Measurements from ENCODE around the gene MSI2.

GRCh38 chr17:57475796-57476195 lies 219.5 kb downstream of the MSI2 start:
- TF ChIP-seq, protein P1, sequence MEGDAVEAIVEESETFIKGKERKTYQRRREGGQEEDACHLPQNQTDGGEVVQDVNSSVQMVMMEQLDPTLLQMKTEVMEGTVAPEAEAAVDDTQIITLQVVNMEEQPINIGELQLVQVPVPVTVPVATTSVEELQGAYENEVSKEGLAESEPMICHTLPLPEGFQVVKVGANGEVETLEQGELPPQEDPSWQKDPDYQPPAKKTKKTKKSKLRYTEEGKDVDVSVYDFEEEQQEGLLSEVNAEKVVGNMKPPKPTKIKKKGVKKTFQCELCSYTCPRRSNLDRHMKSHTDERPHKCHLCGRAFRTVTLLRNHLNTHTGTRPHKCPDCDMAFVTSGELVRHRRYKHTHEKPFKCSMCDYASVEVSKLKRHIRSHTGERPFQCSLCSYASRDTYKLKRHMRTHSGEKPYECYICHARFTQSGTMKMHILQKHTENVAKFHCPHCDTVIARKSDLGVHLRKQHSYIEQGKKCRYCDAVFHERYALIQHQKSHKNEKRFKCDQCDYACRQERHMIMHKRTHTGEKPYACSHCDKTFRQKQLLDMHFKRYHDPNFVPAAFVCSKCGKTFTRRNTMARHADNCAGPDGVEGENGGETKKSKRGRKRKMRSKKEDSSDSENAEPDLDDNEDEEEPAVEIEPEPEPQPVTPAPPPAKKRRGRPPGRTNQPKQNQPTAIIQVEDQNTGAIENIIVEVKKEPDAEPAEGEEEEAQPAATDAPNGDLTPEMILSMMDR (IDR thresholded peaks at IDR 0.05), result no peak
- no peak for TF ChIP-seq POLR2A (IDR thresholded peaks at IDR 0.05)
